Measurements from ENCODE around the gene APOM. TPM values are rescaled to one million over a fixed set of nuclear protein-coding genes. Genes with fewer than 3 reads are reported as not detected.

The APOM gene
- total RNA-seq, 1 donor from 2014 or later: not detected

DNA sequence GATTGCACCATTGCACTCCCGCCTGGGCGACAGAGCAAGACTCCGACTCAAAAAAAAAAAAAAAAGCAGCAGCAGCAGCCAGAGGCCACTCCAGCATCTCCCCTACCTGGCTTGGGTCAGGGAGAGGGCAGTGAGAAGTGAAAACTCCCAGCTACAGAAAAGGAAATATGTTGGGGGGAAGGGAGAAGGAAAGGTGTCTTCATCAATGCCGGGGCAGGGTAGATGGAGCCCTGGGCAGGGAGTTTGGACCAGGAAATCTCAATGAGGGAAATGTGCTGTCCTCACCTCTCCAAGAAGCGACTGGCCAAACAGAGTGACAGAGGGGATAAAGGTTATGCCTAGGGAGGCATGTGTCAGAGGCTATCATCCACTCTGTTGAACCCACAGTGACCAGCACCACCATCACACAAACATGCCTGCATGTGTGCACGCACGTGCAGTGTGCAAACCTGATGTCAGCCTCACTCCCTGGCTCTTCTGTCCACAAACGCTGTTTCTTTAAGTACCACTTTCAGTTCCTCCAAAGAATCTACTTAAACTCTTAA, 41.5 kb upstream of the APOM start:
- no peak overlapping the region for H3K27ac ChIP-seq
- intact Hi-C loops (cut with DNase I): no loop called here
- H3K4me1 ChIP-seq: no peaks in the 10 kb centered on the region
- H3K36me3 ChIP-seq: no peaks in the 10 kb centered on the region
- TF ChIP-seq POLR2AphosphoS5 (IDR thresholded peaks at IDR 0.05; ENCODE audit: insufficient read depth in 1 of 2, low read depth in 1 of 2): no peak
- no peak for TF ChIP-seq POLR2A (IDR thresholded peaks at IDR 0.05)
- TF ChIP-seq CTCF (IDR thresholded peaks at IDR 0.05): no peak
- DNase-seq (ENCODE audit: extremely low spot score in 2 of 2): no peak
- H3K27me3 ChIP-seq: no peaks in the 10 kb centered on the region
- no peaks in the 10 kb centered on the region for H3K9me3 ChIP-seq
- no peak overlapping the region for H3K4me3 ChIP-seq

- H3K4me3 ChIP-seq: no peak within 1 kb of the TSS
- H3K9me3 ChIP-seq: no peaks in the 10 kb centered on the region
- DNase-seq (ENCODE audit: extremely low spot score in 2 of 2): no peak
- H3K36me3 ChIP-seq: no peaks in the 10 kb centered on the region
- intact Hi-C loops (cut with DNase I): no loop called here
- no peak for TF ChIP-seq CTCF (IDR thresholded peaks at IDR 0.05)
- no peak for TF ChIP-seq POLR2AphosphoS5 (IDR thresholded peaks at IDR 0.05; ENCODE audit: insufficient read depth in 1 of 2, low read depth in 1 of 2)
- no peak within 1 kb of the TSS for H3K27ac ChIP-seq
- no peaks in the 10 kb centered on the region for H3K27me3 ChIP-seq
- H3K4me1 ChIP-seq: no peaks in the 10 kb centered on the region
Measured at GRCh38 chr6:31614684-31615578, 40.8 kb upstream of the APOM start, which contains the start of gene AIF1. Gene AIF1 (plus strand): TSS chr6:31615234. CDS start chr6:31615330, 96 bp downstream.

- TF ChIP-seq POLR2A (IDR thresholded peaks at IDR 0.05): no peak
- TF ChIP-seq CTCF (IDR thresholded peaks at IDR 0.05): no peak
- TF ChIP-seq POLR2AphosphoS5 (IDR thresholded peaks at IDR 0.05; ENCODE audit: insufficient read depth in 1 of 2, low read depth in 1 of 2): no peak
- Histone ChIP-seq H3K27ac (no peak overlapping the region), H3K4me3 (no peak overlapping the region), H3K27me3 (no peaks in the 10 kb centered on the region), H3K4me1 (no peaks in the 10 kb centered on the region), H3K36me3 (no peaks in the 10 kb centered on the region), H3K9me3 (no peaks in the 10 kb centered on the region)
- DNase-seq (ENCODE audit: extremely low spot score in 2 of 2): no peak
- intact Hi-C loops (cut with DNase I): no loop called here
Measured at GRCh38 chr6:31615748-31616147, 39.9 kb upstream of the APOM start.

DNA sequence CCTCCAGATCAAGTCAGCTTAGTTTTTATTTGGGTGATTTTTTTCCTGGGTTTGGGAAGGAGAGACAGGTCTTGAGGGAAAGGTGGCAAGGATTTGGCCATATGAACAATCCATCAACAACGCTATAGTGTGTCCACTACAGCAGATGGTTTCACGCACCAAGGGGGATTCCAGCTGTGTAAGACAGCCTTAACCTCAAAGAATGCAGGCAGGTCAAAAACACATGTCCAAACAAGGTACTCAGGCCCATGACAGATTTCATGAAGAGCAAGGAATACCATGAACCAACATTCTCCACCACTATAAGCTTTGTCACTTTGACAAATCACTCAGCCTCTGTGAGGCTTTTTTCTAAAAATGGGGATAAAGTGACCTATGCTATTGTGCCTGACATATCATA, 38.7 kb upstream of the APOM start:
- TF ChIP-seq POLR2A (IDR thresholded peaks at IDR 0.05): no peak
- TF ChIP-seq CTCF (IDR thresholded peaks at IDR 0.05): no peak
- TF ChIP-seq POLR2AphosphoS5 (IDR thresholded peaks at IDR 0.05; ENCODE audit: insufficient read depth in 1 of 2, low read depth in 1 of 2): no peak
- H3K27me3 ChIP-seq: no peaks in the 10 kb centered on the region
- H3K36me3 ChIP-seq: no peaks in the 10 kb centered on the region
- H3K4me3 ChIP-seq: no peak overlapping the region
- peaks cover 8% of the 10 kb centered on the region for H3K4me1 ChIP-seq
- intact Hi-C loops (cut with DNase I): no loop called here
- H3K27ac ChIP-seq: no peak overlapping the region
- no peak for DNase-seq (ENCODE audit: extremely low spot score in 2 of 2)
- no peaks in the 10 kb centered on the region for H3K9me3 ChIP-seq
